HG03565 (cell line): Measurements from ENCODE around the gene TIMP3.
"Not testable (repeated sequence)": the region's sequence is repeated elsewhere in the genome, so short reads cannot be mapped to it uniquely, and the experiment has no call there.

Experiments
- ATAC-seq: cut with Tn5 transposase; IDR thresholded peaks from one replicate; pipeline ENCODE4 v1.9.1; 2021; ENCODE audit warnings: mild to moderate bottlenecking, moderate library complexity; ENCODE audit not compliant: unreplicated experiment

TIMP3 gene

GRCh38 chr22:32801537-32802236 lies at the start of gene TIMP3:
Gene TIMP3, plus strand, starts transcription at chr22:32801705. Its CDS starts 297 bp downstream, at chr22:32802002.
- no peak for ATAC-seq

DNA sequence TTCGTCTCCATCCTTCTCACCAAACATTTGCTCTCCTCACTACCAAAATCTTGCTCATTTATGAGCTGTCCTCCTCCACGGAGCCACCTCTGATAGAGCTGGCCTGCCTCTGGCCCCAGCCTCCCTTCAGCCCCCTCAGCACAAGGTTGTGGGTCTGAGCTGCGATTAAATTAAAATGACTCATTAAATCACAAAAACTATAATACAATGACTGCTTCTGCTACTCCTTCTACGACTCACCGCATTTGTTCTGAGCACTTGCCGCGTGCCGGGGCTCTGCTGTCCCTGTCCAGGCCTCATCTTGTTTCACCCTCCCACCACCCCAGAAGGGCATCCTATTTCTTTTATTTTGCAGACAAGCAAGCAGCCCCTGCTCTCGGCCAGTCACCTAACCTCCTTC lies 49.2 kb upstream of the TIMP3 start:
- no peak for ATAC-seq

- no peak for ATAC-seq
These were observed 48.5 kb upstream of the TIMP3 start for GRCh38 chr22:32752816-32753520.

DNA sequence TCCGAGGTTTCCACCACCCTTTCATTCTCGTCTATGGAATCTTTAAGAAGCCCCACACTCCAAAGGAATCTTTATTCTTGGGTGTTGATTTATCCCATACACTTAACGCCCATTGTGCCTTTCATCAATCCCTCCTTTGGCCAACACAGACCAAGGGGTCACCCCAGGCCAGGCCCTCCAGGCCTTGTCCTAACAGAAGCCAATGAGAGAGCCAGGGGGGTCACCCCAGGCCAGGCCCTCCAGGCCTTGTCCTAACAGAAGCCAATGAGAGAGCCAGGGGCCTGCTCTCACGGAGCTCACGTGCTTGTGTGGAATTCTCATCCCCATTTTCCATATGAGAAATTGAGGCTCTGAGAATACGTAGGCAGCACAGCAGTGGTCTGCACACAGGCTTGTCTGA lies 47.9 kb upstream of the TIMP3 start:
- ATAC-seq, result no peak

- no peak for ATAC-seq
These were observed 47.0 kb upstream of the TIMP3 start for GRCh38 chr22:32754413-32755041.

DNA sequence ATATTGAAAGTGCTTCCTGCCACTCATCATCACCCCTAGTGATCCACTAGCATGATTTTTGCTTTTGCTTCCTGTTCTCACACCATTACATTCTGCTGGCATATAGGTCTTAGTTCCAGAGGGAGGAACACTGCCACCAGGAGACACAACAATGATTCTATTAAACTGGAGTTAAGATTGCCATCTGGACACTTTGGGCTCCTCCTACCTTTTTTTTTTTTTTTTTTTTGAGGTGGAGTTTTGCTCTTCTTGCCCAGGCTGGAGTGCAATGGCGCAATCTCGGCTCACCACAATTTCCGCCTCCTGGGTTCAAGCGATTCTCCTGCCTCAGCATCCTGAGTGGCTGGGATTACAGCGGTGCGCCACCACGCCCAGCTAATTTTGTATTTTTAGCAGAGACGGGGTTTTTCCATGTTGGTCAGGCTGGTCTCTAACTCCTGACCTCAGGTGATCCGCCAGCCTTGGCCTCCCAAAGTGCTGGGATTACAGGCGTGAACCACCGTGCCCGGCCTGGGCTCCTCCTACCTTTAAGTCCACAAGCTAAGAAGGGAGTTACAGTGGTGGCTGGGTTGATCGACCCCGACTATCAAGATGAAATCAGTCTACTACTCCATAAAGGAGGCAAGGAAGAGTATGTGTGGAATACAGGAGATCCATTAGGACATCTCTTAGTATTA lies 44.3 kb upstream of the TIMP3 start:
- ATAC-seq, result not testable (repeated sequence)

GRCh38 chr22:32758866-32759385 lies 42.6 kb upstream of the TIMP3 start:
- no peak for ATAC-seq

- no peak for ATAC-seq
These were observed 41.1 kb upstream of the TIMP3 start for GRCh38 chr22:32760396-32760795.

DNA sequence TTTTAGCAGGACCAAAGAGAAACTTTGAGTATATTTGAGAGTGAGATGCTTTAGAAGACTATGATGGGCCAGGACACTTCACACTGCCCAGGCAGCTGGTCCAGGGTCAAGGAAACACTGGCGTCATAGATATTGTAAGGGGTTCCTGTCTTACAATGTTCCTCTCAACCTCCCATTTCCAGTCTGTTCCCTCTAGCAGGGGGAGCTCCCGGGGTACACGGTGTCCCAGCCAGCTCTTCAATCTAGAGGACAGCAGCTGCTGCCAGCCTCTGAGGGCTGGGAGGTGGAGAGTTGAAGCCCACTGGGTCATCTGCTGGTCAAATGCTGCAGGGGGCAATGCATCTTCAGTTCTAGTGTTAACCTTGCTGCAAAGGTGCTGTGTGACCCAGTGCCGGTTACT lies 40.7 kb upstream of the TIMP3 start:
- no peak for ATAC-seq

GRCh38 chr22:32761251-32761903 lies 40.1 kb upstream of the TIMP3 start:
- ATAC-seq, result no peak

DNA sequence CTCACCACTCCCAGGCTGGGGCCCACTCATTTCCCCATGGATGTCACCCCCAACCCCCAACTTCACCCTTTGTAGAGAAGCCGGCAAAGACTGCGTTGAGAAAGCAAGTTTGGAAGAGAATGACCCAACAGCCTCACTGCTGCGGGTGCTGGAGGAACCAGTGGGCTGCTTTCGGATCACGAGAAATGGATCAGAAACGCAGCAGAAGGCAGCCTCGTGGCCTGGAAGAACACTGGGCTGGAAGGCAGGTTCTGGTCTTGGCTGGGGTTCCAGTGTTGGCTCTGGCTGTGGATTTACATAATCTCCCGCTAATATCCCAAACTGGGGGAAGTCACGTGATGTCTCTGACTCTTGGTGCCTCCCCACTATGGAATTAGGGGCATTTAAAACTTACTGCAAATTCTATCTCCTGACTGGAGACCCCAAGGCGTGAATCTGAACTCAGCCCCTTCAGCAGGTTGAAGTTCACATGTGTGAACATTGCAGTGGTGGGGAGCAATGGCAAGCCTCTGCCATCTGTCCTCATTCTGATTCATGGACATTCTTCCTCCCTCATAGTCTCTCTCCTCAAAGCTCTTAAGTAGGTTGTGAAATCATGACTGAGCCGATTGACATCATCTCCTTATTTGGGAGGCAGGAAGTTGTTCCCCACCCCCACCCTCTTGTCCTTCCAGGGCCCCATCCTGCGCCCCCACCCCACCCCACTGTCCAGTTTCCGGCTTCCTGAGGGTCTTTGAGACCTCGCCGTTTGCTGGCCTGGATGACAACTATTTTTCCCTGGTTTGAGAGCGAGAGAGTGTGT lies 37.0 kb upstream of the TIMP3 start:
- no peak for ATAC-seq

GRCh38 chr22:32765132-32765618 lies 36.3 kb upstream of the TIMP3 start:
- ATAC-seq, result no peak

DNA sequence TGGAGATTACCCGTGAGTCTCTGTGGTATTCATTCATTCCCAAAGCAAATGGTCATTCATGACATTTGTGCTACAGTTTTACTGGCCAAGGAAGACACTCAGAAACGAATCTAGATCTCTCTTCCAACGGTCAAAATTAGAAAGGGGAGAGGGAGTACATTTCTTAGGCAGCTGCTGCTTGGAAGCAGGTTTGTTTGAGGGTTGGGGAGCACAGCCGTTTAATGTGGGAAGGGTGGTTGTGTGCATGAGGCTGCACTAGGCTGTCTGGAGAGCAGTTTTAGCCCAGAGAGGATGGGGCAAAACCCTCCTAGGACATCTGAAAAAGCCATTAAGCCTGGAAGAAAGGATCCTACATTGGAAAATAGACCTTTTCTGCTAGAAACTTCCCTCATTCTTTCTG lies 29.7 kb upstream of the TIMP3 start:
- no peak for ATAC-seq

DNA sequence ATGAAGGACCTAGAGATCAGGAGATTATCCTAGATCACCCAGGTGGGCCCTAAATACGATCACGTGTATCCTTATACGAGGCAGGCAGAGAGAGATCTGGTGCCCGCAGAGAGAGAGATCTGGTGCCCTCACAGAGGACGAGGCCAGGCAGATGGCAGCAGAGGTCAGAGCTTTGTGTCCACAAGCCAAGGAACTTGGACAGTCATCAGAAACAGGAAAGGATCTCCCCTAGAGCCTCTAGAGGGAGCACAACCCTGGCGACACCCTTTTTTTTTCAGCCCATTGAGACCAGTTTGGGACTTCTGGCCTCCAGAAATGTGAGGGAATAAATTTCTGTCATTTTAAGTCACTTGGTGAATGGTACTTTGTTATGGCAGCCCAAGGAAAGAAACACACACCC lies 25.5 kb upstream of the TIMP3 start:
- no peak for ATAC-seq

GRCh38 chr22:32776397-32776796 lies 25.1 kb upstream of the TIMP3 start:
- ATAC-seq, result no peak

DNA sequence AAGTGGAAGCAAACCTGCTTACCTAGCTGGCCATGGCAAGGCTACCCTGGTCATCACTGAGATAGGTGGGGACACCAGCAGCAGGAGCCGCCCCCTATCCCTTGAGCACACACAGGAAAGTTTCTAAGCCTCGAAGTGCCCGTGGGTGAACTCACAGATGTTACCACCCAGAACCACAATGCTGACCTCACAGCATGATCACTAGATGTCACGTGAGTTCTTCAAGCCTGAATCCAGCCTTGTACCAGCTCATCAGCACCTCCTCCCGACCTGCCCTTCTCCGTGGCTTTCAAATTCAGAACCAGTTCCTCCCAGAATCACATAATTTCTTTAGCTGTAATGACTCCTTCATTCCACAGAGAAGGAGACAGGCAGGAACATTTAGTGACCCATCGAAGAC lies 24.7 kb upstream of the TIMP3 start:
- ATAC-seq, result no peak

DNA sequence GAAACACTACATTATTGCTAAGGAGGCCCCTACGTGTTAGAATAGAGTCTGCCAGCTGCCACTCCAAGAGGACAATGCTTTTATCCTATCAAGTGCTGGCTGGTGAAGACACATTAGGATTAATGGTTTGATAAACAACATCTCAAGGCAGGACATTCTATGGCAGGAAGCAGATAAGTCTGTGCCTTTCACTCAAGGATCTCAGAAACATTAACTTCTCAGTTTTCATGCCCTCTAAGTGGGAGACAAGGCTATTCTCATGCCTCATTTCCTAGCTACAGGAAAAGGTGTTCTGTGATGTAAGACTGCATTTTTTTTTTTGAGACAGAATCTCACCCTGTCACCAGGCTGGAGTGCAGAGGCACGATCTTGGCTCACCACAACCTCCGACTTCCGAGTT lies 23.5 kb upstream of the TIMP3 start:
- no peak for ATAC-seq

GRCh38 chr22:32780726-32781310 lies 20.7 kb upstream of the TIMP3 start:
- ATAC-seq, result no peak

- no peak for ATAC-seq
These were observed 19.8 kb upstream of the TIMP3 start for GRCh38 chr22:32781695-32782094.
